Lung (tissue), 12 donors: ENCODE measurements around the gene MAMDC2. TPM values are rescaled to one million over a fixed set of nuclear protein-coding genes. Genes with fewer than 3 reads are reported as not detected.

Experiments used
- ATAC-seq: fragments of 200-7000 bp; cut with Tn5 transposase; one replicate; pipeline ENCODE4 v1.9.1; 2020; ENCODE audit warnings: moderate number of reproducible peaks; ENCODE audit not compliant: insufficient read depth, low FRiP score
- DNase-seq, 3 donors: peaks; one replicate each; pipeline ENCODE4 v3.0.0-alpha.2; 2013 to 2017
- H3K27ac ChIP-seq, 2 donors: one replicate each; pipeline ENCODE4 v1.5.1; 2013; ENCODE audit warnings: mild to moderate bottlenecking in 2 of 2, moderate library complexity in 2 of 2, control low read depth in 1 of 2, inconsistent platforms in 1 of 2, low read depth in 1 of 2, low read length in 1 of 2
- H3K27me3 ChIP-seq, 3 donors: one replicate each; pipeline ENCODE4 v1.5.1; 2013; ENCODE audit warnings: low read length in 2 of 3; ENCODE audit not compliant: control insufficient read depth in 3 of 3, insufficient read depth in 3 of 3
- H3K36me3 ChIP-seq, 4 donors: one replicate each; pipeline ENCODE4 v1.5.1; 2013; ENCODE audit warnings: low read length in 4 of 4, mild to moderate bottlenecking in 1 of 4, moderate library complexity in 1 of 4; ENCODE audit not compliant: control insufficient read depth in 4 of 4, insufficient read depth in 4 of 4
- H3K4me1 ChIP-seq, 5 donors: one replicate each; pipeline ENCODE4 v1.5.1; 2013; ENCODE audit warnings: low read length in 5 of 5, mild to moderate bottlenecking in 2 of 5, moderate library complexity in 1 of 5; ENCODE audit not compliant: control insufficient read depth in 5 of 5, insufficient read depth in 5 of 5
- H3K4me3 ChIP-seq: one replicate; pipeline ENCODE4 v1.5.1; 2013; ENCODE audit warnings: mild to moderate bottlenecking, control low read depth, moderate library complexity
- H3K9ac ChIP-seq, 2 donors: one replicate each; pipeline ENCODE4 v1.5.1; 2013; ENCODE audit warnings: low read length in 2 of 2, control low read depth in 1 of 2; ENCODE audit not compliant: insufficient read depth in 1 of 2
- H3K9me3 ChIP-seq, 4 donors: one replicate each; pipeline ENCODE4 v1.5.1; 2013; ENCODE audit warnings: low read length in 3 of 4, mild to moderate bottlenecking in 1 of 4, moderate library complexity in 1 of 4; ENCODE audit not compliant: control insufficient read depth in 4 of 4, insufficient read depth in 3 of 4
- CTCF ChIP-seq: IDR thresholded peaks from 2 replicates; pipeline ENCODE4 v1.5.1; 2012; ENCODE audit warnings: mild to moderate bottlenecking; ENCODE audit errors: control extremely low read depth, extremely low read depth
- WGBS, 2 donors: extraction: QIAGEN DNeasy Blood & Tissue Kit; methylation state at CpG; one replicate each; pipeline ENCODE4 v1.1.7; 2013; 5-methylcytosine and 5-hydroxymethylcytosine counted together
- polyA plus RNA-seq, 2 donors: library from polyadenylated mRNA; stranded (reverse); fragments of 200-250 nt; gene quantifications; one replicate each; pipeline ENCODE4 v1.2.1, GENCODE V29; 2013
- total RNA-seq, 2 donors: library from RNA; depleted of rRNA in 1 of 2; stranded (reverse); fragments of >200 nt in 1 of 2; gene quantifications; one replicate each; pipeline ENCODE4 v1.2.1, GENCODE V29; 2014 to 2021
- donor health status: control.
- donor health status: control.
- donor health status: Bipolar disorder and iron deficiency.
- donor health status: healthy.
- donor health status: DM: yes; HTN: yes; CAD: no.

MAMDC2 gene
- total and polyA plus RNA-seq, 4 donors, result 6.5 to 28.6 (median 10.0) TPM

GRCh38 chr9:70043285-70043684 is 363 bp upstream of the MAMDC2 start:
- Histone ChIP-seq H3K4me3 (no peak overlapping the region), H3K9me3 (no peaks in the 10 kb centered on the region), H3K27ac (peak overlapping the region in 1 of 2 donors; percentile 6), H3K36me3 (peaks cover 0 to 2% (median 0%) of the 10 kb centered on the region in 4 donors), H3K27me3 (peaks cover 0 to 5% (median 4%) of the 10 kb centered on the region in 3 donors), H3K4me1 (peaks cover 0 to 26% (median 0%) of the 10 kb centered on the region in 5 donors), H3K9ac (no peak overlapping the region)
- no peak for TF ChIP-seq CTCF
- WGBS, 2 donors, result 24 to 32% methylated on average over 7 of the region's 7 CpGs
- ATAC-seq, result no peak
- no peak for DNase-seq

- peak overlapping the region in 1 of 2 donors; percentile 20 for H3K27ac ChIP-seq
- no peak for TF ChIP-seq CTCF
- WGBS, 2 donors, result 16 to 17% methylated on average over 26 of the region's 26 CpGs
- H3K27me3 ChIP-seq, result peaks cover 0 to 5% (median 4%) of the 10 kb centered on the region in 3 donors
- H3K9ac ChIP-seq, result peak overlapping the region in 1 of 2 donors; percentile 49
- DNase-seq (peak in 2 of 3 donors; percentile 15 to 20), ATAC-seq (peak; percentile 58)
- peaks cover 0 to 3% (median 0%) of the 10 kb centered on the region in 4 donors for H3K9me3 ChIP-seq
- H3K4me1 ChIP-seq, result peaks cover 0 to 37% (median 5%) of the 10 kb centered on the region in 5 donors
- peaks cover 0 to 2% (median 0%) of the 10 kb centered on the region in 4 donors for H3K36me3 ChIP-seq
- H3K4me3 ChIP-seq, result peak overlapping the region; percentile 37
These were observed 1.1 kb downstream of the MAMDC2 start for GRCh38 chr9:70044490-70045307.

DNA sequence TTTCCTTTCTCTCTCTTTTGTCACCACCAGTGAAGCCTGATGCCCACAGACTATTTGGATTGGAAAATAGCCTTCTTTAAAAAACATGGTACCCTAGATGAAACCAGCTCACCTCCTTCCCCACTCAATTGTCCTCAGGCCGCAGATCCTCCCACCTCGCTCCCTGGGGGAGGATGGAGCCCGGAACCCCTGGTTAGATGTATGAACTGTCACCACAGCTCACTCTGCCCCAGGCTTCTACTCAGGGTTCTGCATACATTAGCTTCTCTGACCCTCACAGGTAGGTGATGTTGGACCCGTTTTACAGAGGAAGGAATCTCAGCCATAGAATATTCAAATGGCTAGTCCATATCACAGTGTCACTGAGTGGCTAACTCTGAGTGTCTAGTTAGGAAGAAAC is 1.8 kb downstream of the MAMDC2 start:
- ATAC-seq (no peak), DNase-seq (no peak)
- Histone ChIP-seq H3K9ac (no peak overlapping the region), H3K4me1 (peaks cover 0 to 38% (median 6%) of the 10 kb centered on the region in 5 donors), H3K4me3 (no peak overlapping the region), H3K9me3 (peaks cover 0 to 3% (median 0%) of the 10 kb centered on the region in 4 donors), H3K36me3 (peaks cover 0 to 2% (median 0%) of the 10 kb centered on the region in 4 donors), H3K27ac (no peak overlapping the region), H3K27me3 (peaks cover 0 to 5% (median 4%) of the 10 kb centered on the region in 3 donors)
- TF ChIP-seq CTCF, result no peak
- 89 to 90% methylated on average over 4 of the region's 4 CpGs for WGBS, 2 donors
